Activated naive CD4-positive, alpha-beta T cell treated with anti-CD3 and anti-CD28 coated beads for 36 hours (primary cell): ENCODE measurements around the gene CDK15. TPM values are rescaled to one million over a fixed set of nuclear protein-coding genes. Genes with fewer than 3 reads are reported as not detected.

Experiments used
- CTCF ChIA-PET: fragments of 350-600 bp; sonication (Branson Sonifier 250); formaldehyde crosslinking; loops from one replicate; lab custom pipeline; 2021; ENCODE audit warnings: antibody characterized with exemption; lab: Charles Lee
- DNase-seq: peaks from one replicate; pipeline ENCODE4 v3.0.0-alpha.2; 2020
- H3K27ac Mint-ChIP-seq: one replicate; pipeline ENCODE4 v1.8.0; 2021; ENCODE audit warnings: mild to moderate bottlenecking, mixed read lengths
- H3K27me3 Mint-ChIP-seq: one replicate; pipeline ENCODE4 v1.8.0; 2021; ENCODE audit warnings: low read depth, mixed read lengths
- H3K36me3 Mint-ChIP-seq: one replicate; pipeline ENCODE4 v1.8.0; 2021; ENCODE audit warnings: low read depth, mixed read lengths
- H3K4me1 Mint-ChIP-seq: one replicate; pipeline ENCODE4 v1.8.0; 2021; ENCODE audit warnings: low read depth, mixed read lengths
- H3K4me3 Mint-ChIP-seq: one replicate; pipeline ENCODE4 v1.8.0; 2021; ENCODE audit warnings: mild to moderate bottlenecking, moderate library complexity, mixed read lengths
- H3K9me3 Mint-ChIP-seq: one replicate; pipeline ENCODE4 v1.8.0; 2021; ENCODE audit warnings: mixed read lengths
- intact Hi-C: fragments of 100-400 bp; cut with micrococcal nuclease; formaldehyde crosslinking; loops from one replicate; pipeline ENCODE4 v1.15.1; 2023
- total RNA-seq, 2 experiments: library from RNA; stranded (reverse); gene quantifications; one replicate each; pipeline ENCODE4 v1.2.3, GENCODE V29; 2021

Gene CDK15
- total RNA-seq, 2 experiments from 2014 or later = not detected

GRCh38 chr2:201906777-201907562 lies 100.6 kb downstream of the CDK15 start:
- CTCF ChIA-PET = no interaction called here
- no peaks in the 10 kb centered on the region for H3K36me3 Mint-ChIP-seq
- no peak for DNase-seq
- H3K4me3 Mint-ChIP-seq = no peak overlapping the region
- intact Hi-C loops = no loop called here
- peaks cover 13% of the 10 kb centered on the region for H3K4me1 Mint-ChIP-seq
- peaks cover 9% of the 10 kb centered on the region for H3K27me3 Mint-ChIP-seq
- H3K9me3 Mint-ChIP-seq = no peaks in the 10 kb centered on the region
- H3K27ac Mint-ChIP-seq = no peak overlapping the region

GRCh38 chr2:201907563-201907881 lies 101.2 kb downstream of the CDK15 start:
- no peaks in the 10 kb centered on the region for H3K36me3 Mint-ChIP-seq
- no peak overlapping the region for H3K4me3 Mint-ChIP-seq
- intact Hi-C loops = no loop called here
- H3K9me3 Mint-ChIP-seq = no peaks in the 10 kb centered on the region
- H3K4me1 Mint-ChIP-seq = peaks cover 12% of the 10 kb centered on the region
- peaks cover 9% of the 10 kb centered on the region for H3K27me3 Mint-ChIP-seq
- no peak for DNase-seq
- H3K27ac Mint-ChIP-seq = no peak overlapping the region
- CTCF ChIA-PET = no interaction called here

- intact Hi-C loops = no loop called here
- Mint-ChIP-seq H3K9me3 (no peaks in the 10 kb centered on the region), H3K27me3 (peaks cover 7% of the 10 kb centered on the region), H3K27ac (no peak overlapping the region), H3K4me1 (peaks cover 12% of the 10 kb centered on the region), H3K4me3 (no peak overlapping the region), H3K36me3 (no peaks in the 10 kb centered on the region)
- DNase-seq = no peak
- CTCF ChIA-PET = interaction anchor here (0.7 kb wide), 1 partner anchor 22 kb away, joined by 3 read pairs; no protein-coding TSS in a partner anchor
Measured at GRCh38 chr2:201908901-201909300, 102.6 kb downstream of the CDK15 start.

GRCh38 chr2:201909348-201909747 lies 103.0 kb downstream of the CDK15 start:
- CTCF ChIA-PET = interaction anchor here (0.7 kb wide), 1 partner anchor 22 kb away, joined by 3 read pairs; no protein-coding TSS in a partner anchor
- Mint-ChIP-seq H3K9me3 (no peaks in the 10 kb centered on the region), H3K4me1 (peaks cover 12% of the 10 kb centered on the region), H3K27me3 (peaks cover 6% of the 10 kb centered on the region), H3K36me3 (no peaks in the 10 kb centered on the region), H3K4me3 (no peak overlapping the region), H3K27ac (no peak overlapping the region)
- DNase-seq = no peak
- intact Hi-C loops = no loop called here

- CTCF ChIA-PET = no interaction called here
Measured at GRCh38 chr2:201909961-201910361, 103.6 kb downstream of the CDK15 start.

GRCh38 chr2:201911372-201911771 lies 105.0 kb downstream of the CDK15 start:
- no peaks in the 10 kb centered on the region for H3K27me3 Mint-ChIP-seq
- CTCF ChIA-PET = no interaction called here
- intact Hi-C loops = no loop called here

More at GRCh38 chr2:201909961-201910361, 103.6 kb downstream of the CDK15 start:
- peak; percentile 37 for DNase-seq
- Mint-ChIP-seq H3K36me3 (no peaks in the 10 kb centered on the region), H3K9me3 (no peaks in the 10 kb centered on the region), H3K27me3 (peaks cover 3% of the 10 kb centered on the region), H3K4me1 (peaks cover 12% of the 10 kb centered on the region), H3K27ac (no peak overlapping the region), H3K4me3 (no peak overlapping the region)
- intact Hi-C loops = no loop called here

GRCh38 chr2:201913201-201913600 lies 106.9 kb downstream of the CDK15 start:
- Mint-ChIP-seq H3K9me3 (no peaks in the 10 kb centered on the region), H3K4me1 (peaks cover 12% of the 10 kb centered on the region), H3K27me3 (no peaks in the 10 kb centered on the region), H3K36me3 (no peaks in the 10 kb centered on the region), H3K4me3 (no peak overlapping the region), H3K27ac (no peak overlapping the region)
- CTCF ChIA-PET = interaction anchor here (0.6 to 0.7 kb wide), 2 partner anchors 167 to 170 kb away, joined by 4 to 6 read pairs; no protein-coding TSS in a partner anchor
- no peak for DNase-seq
- intact Hi-C loops = no loop called here

More at GRCh38 chr2:201911372-201911771, 105.0 kb downstream of the CDK15 start:
- Mint-ChIP-seq H3K27ac (no peak overlapping the region), H3K9me3 (no peaks in the 10 kb centered on the region), H3K4me1 (peaks cover 12% of the 10 kb centered on the region), H3K4me3 (no peak overlapping the region), H3K36me3 (no peaks in the 10 kb centered on the region)
- DNase-seq = no peak

GRCh38 chr2:201915446-201915845 lies 109.1 kb downstream of the CDK15 start:
- Mint-ChIP-seq H3K36me3 (no peaks in the 10 kb centered on the region), H3K4me3 (no peak overlapping the region), H3K27me3 (no peaks in the 10 kb centered on the region), H3K4me1 (no peaks in the 10 kb centered on the region), H3K27ac (no peak overlapping the region), H3K9me3 (no peaks in the 10 kb centered on the region)
- intact Hi-C loops = no loop called here
- CTCF ChIA-PET = interaction anchor here (1.5 kb wide), 1 partner anchor 135 kb away, joined by 3 read pairs; the partner anchor contains the start of gene ALS2
- no peak for DNase-seq

GRCh38 chr2:201916565-201916964 lies 110.2 kb downstream of the CDK15 start:
- H3K27ac Mint-ChIP-seq = no peak overlapping the region
- no peaks in the 10 kb centered on the region for H3K4me1 Mint-ChIP-seq
- no peaks in the 10 kb centered on the region for H3K9me3 Mint-ChIP-seq
- intact Hi-C loops = no loop called here
- no peak overlapping the region for H3K4me3 Mint-ChIP-seq
- no peaks in the 10 kb centered on the region for H3K36me3 Mint-ChIP-seq
- CTCF ChIA-PET = interaction anchor here (1.5 kb wide), 1 partner anchor 136 kb away, joined by 3 read pairs; the partner anchor contains the start of gene ALS2
- H3K27me3 Mint-ChIP-seq = no peaks in the 10 kb centered on the region
- no peak for DNase-seq

- Mint-ChIP-seq H3K27me3 (no peaks in the 10 kb centered on the region), H3K4me3 (no peak overlapping the region), H3K27ac (no peak overlapping the region), H3K9me3 (no peaks in the 10 kb centered on the region), H3K36me3 (no peaks in the 10 kb centered on the region), H3K4me1 (no peaks in the 10 kb centered on the region)
- intact Hi-C loops = no loop called here
- CTCF ChIA-PET = no interaction called here
- no peak for DNase-seq
Measured at GRCh38 chr2:201918616-201919307, 112.4 kb downstream of the CDK15 start.

GRCh38 chr2:201919308-201919634 lies 112.9 kb downstream of the CDK15 start:
- DNase-seq = no peak
- Mint-ChIP-seq H3K36me3 (no peaks in the 10 kb centered on the region), H3K27me3 (no peaks in the 10 kb centered on the region), H3K27ac (no peak overlapping the region), H3K4me3 (no peak overlapping the region), H3K4me1 (no peaks in the 10 kb centered on the region), H3K9me3 (no peaks in the 10 kb centered on the region)
- CTCF ChIA-PET = no interaction called here
- intact Hi-C loops = no loop called here

- Mint-ChIP-seq H3K4me3 (no peak overlapping the region), H3K27ac (no peak overlapping the region), H3K4me1 (no peaks in the 10 kb centered on the region), H3K27me3 (peaks cover 1% of the 10 kb centered on the region), H3K9me3 (no peaks in the 10 kb centered on the region), H3K36me3 (no peaks in the 10 kb centered on the region)
- intact Hi-C loops = no loop called here
- no peak for DNase-seq
- CTCF ChIA-PET = no interaction called here
Measured at GRCh38 chr2:201923436-201924328, 117.3 kb downstream of the CDK15 start.
